Measurements from ENCODE around the gene KIF3A. TPM values are rescaled to one million over a fixed set of nuclear protein-coding genes. Genes with fewer than 3 reads are reported as not detected.

Gene KIF3A
- total and polyA plus RNA-seq, 2 of the 8 experiments (the other 6 are each of a cell fraction or from before 2014, with no cell fraction given) = 3.1 to 13.1 TPM

DNA sequence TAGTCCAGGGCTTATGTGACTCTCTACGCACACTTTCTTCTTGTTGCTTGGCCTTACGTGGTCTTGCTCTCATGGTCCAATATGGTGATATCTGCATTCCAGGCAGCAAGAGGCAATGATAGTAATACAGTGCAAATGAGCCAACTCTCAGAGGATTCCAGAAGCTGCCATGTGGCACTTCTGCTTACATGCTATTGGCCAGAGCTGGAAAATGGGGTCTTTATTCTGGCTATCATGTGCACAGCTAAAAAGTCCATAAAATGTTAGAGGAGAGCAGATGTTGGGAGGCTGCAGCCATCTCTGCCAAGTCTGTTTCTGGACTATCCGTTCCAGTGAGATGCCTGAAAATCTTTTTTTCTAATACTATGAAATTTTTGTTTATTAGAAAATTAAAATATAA, 42.6 kb upstream of the KIF3A start:
- Histone ChIP-seq H2BK12ac (ENCODE audit: low read depth, low read length) (no peak overlapping the region), H4K8ac (ENCODE audit: extremely low read depth, insufficient read depth, low read length) (no peak overlapping the region), H2BK20ac (ENCODE audit: low read length) (no peak overlapping the region), H2BK15ac (ENCODE audit: low read length) (no peak overlapping the region), H3K23ac (ENCODE audit: insufficient read length) (no peak overlapping the region), H3K27me3 (replicated peaks in 1 of 4; ENCODE audit: control insufficient read depth in 3 of 4, extremely low read depth in 1 of 4, insufficient read depth in 3 of 4, low read length in 3 of 4) (peaks cover 2 to 45% (median 31%) of the 10 kb centered on the region in 4 experiments), H3K18ac (ENCODE audit: extremely low read depth, low read length) (no peak overlapping the region), H2AK5ac (ENCODE audit: low read depth, low read length) (no peak overlapping the region), H3K23me2 (ENCODE audit: low read depth, low read length) (peaks cover 10% of the 10 kb centered on the region), H4K91ac (replicated peaks; ENCODE audit: insufficient read length, low read length) (no peak overlapping the region), H2BK120ac (replicated peaks; ENCODE audit: low read depth, low read length) (no peak overlapping the region), H2BK5ac (ENCODE audit: low read depth, low read length) (no peak overlapping the region), H3K4me3 (ENCODE audit: extremely low read depth in 1 of 4, insufficient read depth in 2 of 4, low read depth in 3 of 4, low read length in 4 of 4) (no peak overlapping the region), H3K79me2 (ENCODE audit: control insufficient read depth in 1 of 2, insufficient read depth in 2 of 2, low read length in 2 of 2) (peaks cover 0 to 3% of the 10 kb centered on the region in 2 experiments; a peak in 1 of 4 replicates), H3K36me3 (ENCODE audit: control insufficient read depth in 2 of 4, insufficient read depth in 4 of 4, low read length in 3 of 4) (no peaks in the 10 kb centered on the region), H3K14ac (ENCODE audit: insufficient read length) (no peak overlapping the region), H3K9me3 (ENCODE audit: insufficient read depth in 2 of 2, low read depth in 1 of 2, low read length in 1 of 2) (no peaks in the 10 kb centered on the region), H2AFZ (ENCODE audit: low read length) (no peak overlapping the region), H3K4ac (replicated peaks; ENCODE audit: insufficient read length, low read depth, low read length) (no peak overlapping the region), H3K4me2 (ENCODE audit: insufficient read depth in 1 of 2, low read depth in 2 of 2, low read length in 2 of 2) (no peak overlapping the region), H4K5ac (ENCODE audit: insufficient read length, low read depth, low read length) (no peak overlapping the region), H3K4me1 (replicated peaks in 1 of 4; ENCODE audit: control insufficient read depth in 3 of 4, insufficient read depth in 4 of 4, low read length in 3 of 4) (peaks cover 0 to 9% (median 1%) of the 10 kb centered on the region in 4 experiments; a peak in 5 of 7 replicates), H3K79me1 (ENCODE audit: low read depth, low read length) (no peaks in the 10 kb centered on the region), H3K56ac (replicated peaks; ENCODE audit: insufficient read length, low read depth, low read length) (no peak overlapping the region), H4K20me1 (replicated peaks in 1 of 2; ENCODE audit: control insufficient read depth in 1 of 2, insufficient read depth in 2 of 2, low read length in 2 of 2) (peaks cover 0 to 3% of the 10 kb centered on the region in 2 experiments), H3K27ac (ENCODE audit: low read depth, low read length) (no peak overlapping the region), H3K9ac (replicated peaks in 1 of 4; ENCODE audit: extremely low read depth in 1 of 4, low read depth in 3 of 4, low read length in 3 of 4) (no peak overlapping the region)
- POLR2A ChIA-PET (ENCODE audit: partially characterized antibody) = no interaction called here
- 90% methylated on average over 3 of the region's 3 CpGs; no CpG with 5 or more reads in 1 of the 2 experiments for WGBS, 2 experiments (ENCODE audit: extremely low coverage in 1 of 2, insufficient coverage in 1 of 2, insufficient read length in 1 of 2, insufficient replicate concordance in 2 of 2, low coverage in 1 of 2, low lambda C conversion rate in 2 of 2, missing lambda C conversion rate in 1 of 2)
- DNase-seq (ENCODE audit: low read depth in 1 of 2, low spot score in 2 of 2) (no peak), FAIRE-seq (no peak)
- TF ChIP-seq POU5F1 (IDR thresholded peaks at IDR 0.05; ENCODE audit: low read depth, low read length) = no peak
- no peak for TF ChIP-seq CTBP2 (IDR thresholded peaks at IDR 0.05; ENCODE audit: borderline replicate concordance, insufficient read depth, insufficient read length, low read length)
- TF ChIP-seq SIX5 (IDR thresholded peaks at IDR 0.05; ENCODE audit: low read depth, low read length) = no peak
- TF ChIP-seq SIRT6 (IDR thresholded peaks at IDR 0.05; ENCODE audit: low read length) = no peak
- TF ChIP-seq RFX5 (IDR thresholded peaks at IDR 0.05; ENCODE audit: borderline replicate concordance, low read depth, low read length) = no peak
- no peak for TF ChIP-seq CBX8 (IDR thresholded peaks at IDR 0.05; ENCODE audit: borderline replicate concordance, low read depth, low read length)
- no peak for TF ChIP-seq CREB1 (IDR thresholded peaks at IDR 0.05)
- TF ChIP-seq, protein P1, sequence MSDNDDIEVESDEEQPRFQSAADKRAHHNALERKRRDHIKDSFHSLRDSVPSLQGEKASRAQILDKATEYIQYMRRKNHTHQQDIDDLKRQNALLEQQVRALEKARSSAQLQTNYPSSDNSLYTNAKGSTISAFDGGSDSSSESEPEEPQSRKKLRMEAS (IDR thresholded peaks at IDR 0.05) = no peak
- TF ChIP-seq, protein P2, sequence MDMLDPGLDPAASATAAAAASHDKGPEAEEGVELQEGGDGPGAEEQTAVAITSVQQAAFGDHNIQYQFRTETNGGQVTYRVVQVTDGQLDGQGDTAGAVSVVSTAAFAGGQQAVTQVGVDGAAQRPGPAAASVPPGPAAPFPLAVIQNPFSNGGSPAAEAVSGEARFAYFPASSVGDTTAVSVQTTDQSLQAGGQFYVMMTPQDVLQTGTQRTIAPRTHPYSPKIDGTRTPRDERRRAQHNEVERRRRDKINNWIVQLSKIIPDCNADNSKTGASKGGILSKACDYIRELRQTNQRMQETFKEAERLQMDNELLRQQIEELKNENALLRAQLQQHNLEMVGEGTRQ (IDR thresholded peaks at IDR 0.05; ENCODE audit: low read length) = no peak
- no peak for TF ChIP-seq HDAC2 (IDR thresholded peaks at IDR 0.05; ENCODE audit: borderline replicate concordance in 1 of 2, low read depth in 2 of 2, low read length in 2 of 2)
- CTCF ChIA-PET (ENCODE audit: partially characterized antibody) = interaction anchor here (1.4 kb wide), 1 partner anchor 22 kb away, joined by 5 read pairs; no protein-coding TSS in a partner anchor
